Endometrial microvascular endothelial cells (primary cell): ENCODE data around the gene SAMD9. TPM values are rescaled to one million over a fixed set of nuclear protein-coding genes. Genes with fewer than 3 reads are reported as not detected.
"Not testable (repeated sequence)": the region's sequence is repeated elsewhere in the genome, so short reads cannot be mapped to it uniquely, and the experiment has no call there.

Experiments
- in situ Hi-C: cut with HindIII; loops from 2 replicates; pipeline ENCODE4 v1.10.0; 2017; ENCODE audit warnings: low sequenced_read_pairs, low pct_unique_long_range_greater_than_20kb; ENCODE audit errors: inconsistent ontology term
- total RNA-seq: library from RNA; depleted of rRNA; stranded (reverse); fragments of >200 nt; gene quantifications from one replicate; pipeline ENCODE4 v1.2.3, GENCODE V29; 2015; ENCODE audit errors: inconsistent ontology term

The SAMD9 gene
- total RNA-seq, 1 donor from 2014 or later = 13.9 TPM

- in situ Hi-C loops = not testable (repeated sequence)
Measured at GRCh38 chr7:93126954-93127353, 9.2 kb upstream of the SAMD9 start.

- in situ Hi-C loops = not testable (repeated sequence)
Measured at GRCh38 chr7:93123532-93123931, 5.8 kb upstream of the SAMD9 start.

- in situ Hi-C loops = no loop called here
Measured at GRCh38 chr7:93120592-93121549, 3.1 kb upstream of the SAMD9 start.

GRCh38 chr7:93119191-93119905, 1.6 kb upstream of the SAMD9 start:
- in situ Hi-C loops = no loop called here

GRCh38 chr7:93117327-93117726, 452 bp downstream of the SAMD9 start:
- in situ Hi-C loops = no loop called here

GRCh38 chr7:93115796-93116195, 2.0 kb downstream of the SAMD9 start:
- in situ Hi-C loops = no loop called here

- in situ Hi-C loops = no loop called here
Measured at GRCh38 chr7:93108003-93108402, 9.8 kb downstream of the SAMD9 start.

GRCh38 chr7:93097388-93097787, 20.4 kb downstream of the SAMD9 start:
- in situ Hi-C loops = no loop called here

- in situ Hi-C loops = no loop called here
Measured at GRCh38 chr7:93092757-93093370, 24.9 kb downstream of the SAMD9 start.

GRCh38 chr7:93073357-93073756, 44.4 kb downstream of the SAMD9 start:
- in situ Hi-C loops = not testable (repeated sequence)

GRCh38 chr7:93062599-93062998, 55.2 kb downstream of the SAMD9 start:
- in situ Hi-C loops = no loop called here

GRCh38 chr7:93060865-93061264, 56.9 kb downstream of the SAMD9 start:
- in situ Hi-C loops = no loop called here

GRCh38 chr7:93060025-93060424, 57.8 kb downstream of the SAMD9 start:
- in situ Hi-C loops = no loop called here

- in situ Hi-C loops = not testable (repeated sequence)
Measured at GRCh38 chr7:93056621-93057020, 61.2 kb downstream of the SAMD9 start.

- in situ Hi-C loops = no loop called here
Measured at GRCh38 chr7:93055543-93056107, 62.2 kb downstream of the SAMD9 start.

- in situ Hi-C loops = no loop called here
Measured at GRCh38 chr7:93054975-93055374, 62.8 kb downstream of the SAMD9 start.

GRCh38 chr7:93053949-93054943, 63.5 kb downstream of the SAMD9 start:
- in situ Hi-C loops = no loop called here
